ENCODE data around the gene CIITA. TPM values are rescaled to one million over a fixed set of nuclear protein-coding genes. Genes with fewer than 3 reads are reported as not detected.

The CIITA gene
- total RNA-seq, 3 donors from 2014 or later, result 5.8 to 16.0 (median 9.1) TPM

DNA sequence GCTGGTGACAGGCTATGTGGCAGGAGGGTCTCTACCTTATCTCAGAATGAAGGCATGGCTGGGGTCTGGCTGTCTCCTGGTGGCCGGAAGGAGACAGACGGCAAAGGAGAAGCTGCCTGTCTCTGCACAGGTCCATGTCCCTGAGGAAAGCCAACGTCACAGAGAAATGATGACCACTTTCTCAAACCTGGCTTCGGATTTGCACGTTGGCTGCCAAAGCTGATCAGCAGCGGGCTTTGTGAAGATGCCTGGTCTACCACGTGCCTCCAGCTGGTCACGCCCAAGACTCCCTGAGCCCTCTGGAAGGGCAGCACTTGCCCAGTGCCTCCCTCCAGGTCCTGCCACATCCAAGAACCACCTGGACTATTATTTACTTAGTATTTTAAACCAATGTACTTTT lies 56.9 kb downstream of the CIITA start:
- Histone ChIP-seq H3K4me1 (ENCODE audit: low read depth) (peaks cover 35% of the 10 kb centered on the region), H3K36me3 (ENCODE audit: low read depth) (no peaks in the 10 kb centered on the region)
- intact Hi-C loops (cut with DNase I, micrococcal nuclease), result no loop called here

DNA sequence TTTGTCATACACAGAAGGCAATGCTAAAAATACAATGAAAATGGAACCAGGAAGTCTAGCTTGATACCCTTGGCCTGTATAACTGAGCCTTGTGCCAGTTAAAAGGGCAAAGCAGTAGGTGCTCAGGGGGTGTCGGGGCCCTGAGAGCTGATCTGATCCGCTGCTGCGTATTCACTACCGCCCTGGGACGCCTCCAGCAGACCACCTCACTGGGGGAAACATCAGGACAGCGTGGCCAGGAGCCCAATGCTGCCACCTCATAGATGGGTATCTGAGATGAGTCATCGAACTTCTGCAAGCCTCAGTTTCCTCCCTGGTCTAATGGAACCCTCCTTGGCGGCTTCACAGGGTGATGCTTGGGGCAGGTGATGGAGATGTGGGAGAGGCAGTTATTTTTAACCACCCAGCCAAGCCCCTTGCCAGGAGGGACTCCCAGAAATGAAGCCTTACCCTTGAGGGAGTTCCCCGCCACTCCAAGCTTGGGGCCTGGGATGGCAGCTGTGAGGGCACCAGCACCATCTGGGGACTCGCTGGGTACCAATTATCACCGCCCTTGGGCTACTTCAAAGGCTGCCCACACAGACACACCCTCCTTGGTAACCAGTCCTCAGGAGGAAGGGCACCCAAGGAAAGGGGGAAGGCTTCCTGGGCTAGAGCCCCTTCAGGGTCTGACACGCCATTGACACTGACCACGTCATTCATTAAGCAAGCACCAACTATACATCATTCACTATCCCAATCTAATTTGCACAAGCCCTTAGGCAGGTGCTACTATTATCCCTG lies 57.5 kb downstream of the CIITA start:
- intact Hi-C loops (cut with DNase I, micrococcal nuclease), result no loop called here
- H3K4me3 ChIP-seq, result no peak overlapping the region
- DNase-seq, result peak in 1 of 3 donors; percentile 29
- H3K4me1 ChIP-seq (ENCODE audit: low read depth), result peaks cover 42% of the 10 kb centered on the region
- ATAC-seq, result no peak
- H3K36me3 ChIP-seq (ENCODE audit: low read depth), result no peaks in the 10 kb centered on the region
- TF ChIP-seq, protein P1, sequence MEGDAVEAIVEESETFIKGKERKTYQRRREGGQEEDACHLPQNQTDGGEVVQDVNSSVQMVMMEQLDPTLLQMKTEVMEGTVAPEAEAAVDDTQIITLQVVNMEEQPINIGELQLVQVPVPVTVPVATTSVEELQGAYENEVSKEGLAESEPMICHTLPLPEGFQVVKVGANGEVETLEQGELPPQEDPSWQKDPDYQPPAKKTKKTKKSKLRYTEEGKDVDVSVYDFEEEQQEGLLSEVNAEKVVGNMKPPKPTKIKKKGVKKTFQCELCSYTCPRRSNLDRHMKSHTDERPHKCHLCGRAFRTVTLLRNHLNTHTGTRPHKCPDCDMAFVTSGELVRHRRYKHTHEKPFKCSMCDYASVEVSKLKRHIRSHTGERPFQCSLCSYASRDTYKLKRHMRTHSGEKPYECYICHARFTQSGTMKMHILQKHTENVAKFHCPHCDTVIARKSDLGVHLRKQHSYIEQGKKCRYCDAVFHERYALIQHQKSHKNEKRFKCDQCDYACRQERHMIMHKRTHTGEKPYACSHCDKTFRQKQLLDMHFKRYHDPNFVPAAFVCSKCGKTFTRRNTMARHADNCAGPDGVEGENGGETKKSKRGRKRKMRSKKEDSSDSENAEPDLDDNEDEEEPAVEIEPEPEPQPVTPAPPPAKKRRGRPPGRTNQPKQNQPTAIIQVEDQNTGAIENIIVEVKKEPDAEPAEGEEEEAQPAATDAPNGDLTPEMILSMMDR (IDR thresholded peaks at IDR 0.05), result no peak
- H3K9me3 ChIP-seq, result no peaks in the 10 kb centered on the region

More for the DNA sequence above, 56.9 kb downstream of the CIITA start:
- no peaks in the 10 kb centered on the region for H3K9me3 ChIP-seq
- ATAC-seq, result no peak
- TF ChIP-seq, protein P1 (IDR thresholded peaks at IDR 0.05), result no peak
- no peak overlapping the region for H3K4me3 ChIP-seq
- DNase-seq, result peak in 1 of 3 donors; percentile 25

DNA sequence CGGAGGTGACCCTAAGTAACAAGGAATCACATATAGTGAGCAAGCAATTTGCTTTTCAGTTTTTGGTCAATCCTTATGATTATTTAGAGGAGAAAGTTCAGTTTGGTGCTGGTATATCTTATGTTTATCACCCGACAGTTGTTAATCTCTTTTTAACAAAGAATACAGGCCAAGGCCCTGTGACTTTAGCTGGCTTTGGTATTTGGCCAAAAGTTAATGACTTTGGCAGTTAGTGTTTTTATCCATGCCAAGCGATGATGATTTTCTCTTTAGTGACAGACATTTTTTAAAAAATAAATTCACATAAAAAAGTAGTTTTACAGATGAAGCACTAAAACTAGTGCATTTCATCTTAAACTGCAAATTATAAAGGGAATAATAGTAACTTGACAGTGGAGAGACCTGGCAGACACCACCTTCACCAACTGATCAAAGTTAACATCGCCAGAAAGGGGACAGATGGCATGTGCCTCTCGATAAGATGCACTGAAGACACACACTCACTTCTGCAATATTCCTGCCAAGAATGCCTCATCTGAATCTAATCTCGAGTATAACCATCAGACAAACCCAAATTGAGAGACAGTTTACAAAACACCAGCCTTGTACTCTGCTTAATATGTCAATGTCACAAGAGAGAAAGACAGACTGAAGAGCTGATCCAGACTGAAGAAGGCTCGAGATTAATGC lies 58.4 kb downstream of the CIITA start:
- no peak for DNase-seq
- Histone ChIP-seq H3K4me3 (no peak overlapping the region), H3K9me3 (no peaks in the 10 kb centered on the region), H3K36me3 (ENCODE audit: low read depth) (no peaks in the 10 kb centered on the region), H3K4me1 (ENCODE audit: low read depth) (peaks cover 50% of the 10 kb centered on the region)
- ATAC-seq, result no peak
- intact Hi-C loops (cut with DNase I, micrococcal nuclease), result no loop called here
- TF ChIP-seq, protein P1 (IDR thresholded peaks at IDR 0.05), result no peak

DNA sequence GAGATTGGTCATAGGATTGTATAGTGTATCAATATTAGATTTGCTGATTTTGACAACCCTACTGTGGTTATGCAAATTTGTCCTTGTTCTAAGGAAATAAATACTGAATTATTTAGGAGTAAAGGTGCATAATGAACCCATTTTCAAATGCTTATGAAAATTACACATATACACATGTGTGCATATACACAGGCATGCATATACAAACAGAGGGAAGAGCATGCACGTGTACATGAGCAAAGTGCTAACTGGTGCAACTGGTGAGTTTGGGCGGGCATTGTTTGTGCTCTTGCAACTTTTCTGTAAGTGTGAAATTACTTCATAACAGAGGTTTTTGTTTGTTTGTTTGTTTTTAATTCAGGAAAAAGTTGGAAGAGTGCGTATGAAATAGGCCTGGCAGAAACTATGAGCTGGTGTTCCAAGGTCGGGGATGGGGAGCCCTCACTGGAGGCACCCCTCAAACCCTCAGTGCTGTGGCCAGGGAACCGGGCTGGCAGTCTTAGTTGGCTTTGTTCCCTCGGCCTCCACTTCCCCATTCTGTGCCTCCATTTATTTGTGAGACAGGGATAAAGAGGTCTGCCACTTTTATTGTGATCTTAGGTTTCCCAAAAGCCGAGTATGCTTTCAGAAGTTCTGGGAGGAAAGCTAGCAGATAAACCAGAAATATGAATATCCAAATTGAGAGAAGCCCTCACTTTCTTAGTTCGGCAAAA lies 59.4 kb downstream of the CIITA start:
- TF ChIP-seq, protein P1 (IDR thresholded peaks at IDR 0.05), result no peak
- no peak for ATAC-seq
- peaks cover 61% of the 10 kb centered on the region for H3K4me1 ChIP-seq (ENCODE audit: low read depth)

DNA sequence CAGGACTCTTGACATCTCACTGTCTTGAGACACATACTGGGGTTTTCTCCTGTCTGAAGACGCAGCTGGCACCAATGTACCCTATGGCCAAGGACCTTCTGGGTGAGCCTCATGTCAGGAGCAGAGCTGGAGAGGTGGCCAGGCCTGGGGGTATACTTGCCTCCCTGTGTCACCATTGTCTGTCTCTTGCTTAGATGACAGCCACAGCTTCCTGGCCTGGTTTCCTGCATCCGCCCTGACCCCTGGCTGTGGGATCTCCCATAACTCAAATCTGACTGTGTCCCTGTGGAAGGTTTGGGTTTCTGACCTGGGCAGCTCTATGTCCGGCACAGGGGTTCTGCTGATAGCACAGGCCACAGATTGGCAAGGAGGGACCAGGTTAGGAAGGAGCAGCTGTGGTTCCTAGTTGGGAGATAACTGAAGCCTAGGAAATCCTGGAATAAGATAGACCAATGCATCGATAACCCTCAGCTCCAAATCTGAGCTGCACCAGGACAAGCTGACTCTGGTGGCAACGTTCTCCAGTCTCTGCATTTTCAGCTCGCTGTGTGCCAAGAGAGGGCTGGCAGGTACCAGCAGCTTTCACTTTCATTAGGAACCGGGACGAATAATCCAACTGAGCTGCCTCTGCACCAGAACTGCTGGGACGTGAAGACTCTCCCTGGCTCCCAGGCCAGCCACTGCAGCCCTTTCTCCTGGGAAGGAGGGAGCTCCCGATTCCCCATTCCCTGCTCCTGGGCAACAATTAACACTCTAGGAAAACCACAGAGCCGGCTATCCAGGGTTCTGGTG lies 60.3 kb downstream of the CIITA start:
- peak; percentile 0 for ATAC-seq
- Histone ChIP-seq H3K9me3 (no peaks in the 10 kb centered on the region), H3K4me3 (no peak overlapping the region), H3K4me1 (ENCODE audit: low read depth) (peaks cover 62% of the 10 kb centered on the region), H3K36me3 (ENCODE audit: low read depth) (no peaks in the 10 kb centered on the region)
- DNase-seq, result no peak
- intact Hi-C loops (cut with DNase I, micrococcal nuclease), result no loop called here
- TF ChIP-seq, protein P1 (IDR thresholded peaks at IDR 0.05), result no peak

More for the DNA sequence above, 59.4 kb downstream of the CIITA start:
- Histone ChIP-seq H3K36me3 (ENCODE audit: low read depth) (no peaks in the 10 kb centered on the region), H3K4me3 (no peak overlapping the region), H3K9me3 (no peaks in the 10 kb centered on the region)
- DNase-seq, result no peak
- intact Hi-C loops (cut with DNase I, micrococcal nuclease), result no loop called here

All from mucosa of descending colon (tissue), 3 donors.